IPS-20b (cell line): ENCODE measurements around the gene FRA10AC1.

Experiments
- H3K27ac ChIP-seq: one replicate; pipeline ENCODE4 v1.5.1; 2013; ENCODE audit warnings: low read length
- H3K27me3 ChIP-seq: 2 replicates; pipeline ENCODE4 v1.6.1; 2013; ENCODE audit warnings: mild to moderate bottlenecking, low read length, inconsistent platforms; ENCODE audit not compliant: insufficient read depth
- H3K36me3 ChIP-seq: 2 replicates; pipeline ENCODE4 v1.6.1; 2013; ENCODE audit warnings: low read depth, mild to moderate bottlenecking, inconsistent platforms, low read length, moderate library complexity; ENCODE audit not compliant: insufficient read depth
- H3K4me1 ChIP-seq: 2 replicates; pipeline ENCODE4 v1.6.1; 2013; ENCODE audit warnings: mild to moderate bottlenecking, control low read depth, inconsistent platforms, low read length, moderate library complexity; ENCODE audit not compliant: insufficient read depth
- H3K4me3 ChIP-seq: 2 replicates; pipeline ENCODE4 v1.5.1; 2013; ENCODE audit warnings: mild to moderate bottlenecking, low read length, inconsistent platforms
- H3K9ac ChIP-seq: 2 replicates; pipeline ENCODE4 v1.6.1; 2013; ENCODE audit warnings: low read depth, mild to moderate bottlenecking, inconsistent platforms, low read length, moderate library complexity
- H3K9me3 ChIP-seq: 2 replicates; pipeline ENCODE4 v1.6.1; 2013; ENCODE audit warnings: mild to moderate bottlenecking, low read depth, low read length, inconsistent platforms; ENCODE audit not compliant: insufficient read depth

The FRA10AC1 gene

DNA sequence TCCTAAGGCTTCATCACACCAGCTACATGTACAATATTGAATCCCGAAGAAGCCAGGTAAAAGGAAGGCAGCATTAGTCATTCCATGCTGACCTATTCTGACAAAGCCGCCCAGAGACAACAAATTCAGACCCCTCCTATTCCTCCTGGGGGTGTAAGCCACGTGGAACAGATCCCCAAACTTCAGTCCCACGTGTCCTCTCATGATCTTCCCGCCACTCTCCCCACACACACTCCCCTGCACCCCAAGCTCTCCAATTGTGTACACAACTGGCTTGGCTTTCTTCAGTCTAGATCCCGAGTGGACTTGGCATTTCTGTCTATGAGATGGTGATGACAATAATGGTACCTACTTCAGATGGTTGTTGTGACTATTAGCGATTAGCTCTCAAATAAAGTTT is 81.5 kb downstream of the FRA10AC1 start:
- H3K36me3 ChIP-seq, result no peaks in the 10 kb centered on the region
- no peak overlapping the region for H3K4me3 ChIP-seq
- H3K27me3 ChIP-seq, result peaks cover 3% of the 10 kb centered on the region; the same call in 1 of the 2 replicates
- H3K9me3 ChIP-seq, result no peaks in the 10 kb centered on the region
- H3K4me1 ChIP-seq, result 0 out of 2 replicates have a peak, but pooled peaks cover 2% of the 10 kb centered on the region
- H3K27ac ChIP-seq, result no peak overlapping the region
- H3K9ac ChIP-seq, result no peak overlapping the region
